ENCODE measurements around the gene AKAP6.

Gene AKAP6

DNA sequence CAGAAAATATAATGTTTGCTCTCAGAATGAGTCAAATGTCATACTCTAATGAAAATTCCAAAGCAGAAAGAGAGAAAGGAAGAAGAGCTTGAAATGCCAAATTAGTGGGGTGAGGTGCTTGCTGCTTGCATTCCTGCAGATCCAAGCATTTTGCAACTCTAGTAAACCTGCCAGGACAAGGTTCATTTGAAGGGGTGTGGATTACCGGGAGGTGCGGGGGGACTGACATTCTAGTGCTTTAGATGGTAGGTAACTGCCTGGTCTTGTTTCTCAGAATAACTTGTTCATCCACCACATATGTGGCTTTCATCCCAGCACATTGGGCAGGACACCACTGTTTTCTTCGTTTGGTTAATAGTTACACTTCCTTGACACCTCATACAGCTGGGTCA lies 144.4 kb downstream of the AKAP6 start:
- Histone ChIP-seq H3K27me3 (replicated peaks) (no peaks in the 10 kb centered on the region), H3K4me3 (ENCODE audit: low read depth, low read length) (no peak overlapping the region), H3K36me3 (replicated peaks) (no peaks in the 10 kb centered on the region), H3K27ac (peak overlapping the region; percentile 81)
- in situ Hi-C loops (cut with HindIII; ENCODE audit: low pct_ligation_motif_present, low sequenced_read_pairs), result no loop called here
- DNase-seq, result no peak
- TF ChIP-seq, protein P1, sequence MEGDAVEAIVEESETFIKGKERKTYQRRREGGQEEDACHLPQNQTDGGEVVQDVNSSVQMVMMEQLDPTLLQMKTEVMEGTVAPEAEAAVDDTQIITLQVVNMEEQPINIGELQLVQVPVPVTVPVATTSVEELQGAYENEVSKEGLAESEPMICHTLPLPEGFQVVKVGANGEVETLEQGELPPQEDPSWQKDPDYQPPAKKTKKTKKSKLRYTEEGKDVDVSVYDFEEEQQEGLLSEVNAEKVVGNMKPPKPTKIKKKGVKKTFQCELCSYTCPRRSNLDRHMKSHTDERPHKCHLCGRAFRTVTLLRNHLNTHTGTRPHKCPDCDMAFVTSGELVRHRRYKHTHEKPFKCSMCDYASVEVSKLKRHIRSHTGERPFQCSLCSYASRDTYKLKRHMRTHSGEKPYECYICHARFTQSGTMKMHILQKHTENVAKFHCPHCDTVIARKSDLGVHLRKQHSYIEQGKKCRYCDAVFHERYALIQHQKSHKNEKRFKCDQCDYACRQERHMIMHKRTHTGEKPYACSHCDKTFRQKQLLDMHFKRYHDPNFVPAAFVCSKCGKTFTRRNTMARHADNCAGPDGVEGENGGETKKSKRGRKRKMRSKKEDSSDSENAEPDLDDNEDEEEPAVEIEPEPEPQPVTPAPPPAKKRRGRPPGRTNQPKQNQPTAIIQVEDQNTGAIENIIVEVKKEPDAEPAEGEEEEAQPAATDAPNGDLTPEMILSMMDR (IDR thresholded peaks at IDR 0.05; ENCODE audit: low read depth, low read length, missing control alignments), result no peak

- Histone ChIP-seq H3K27me3 (replicated peaks) (no peaks in the 10 kb centered on the region), H3K27ac (no peak overlapping the region), H3K36me3 (replicated peaks) (no peaks in the 10 kb centered on the region), H3K4me3 (ENCODE audit: low read depth, low read length) (no peak overlapping the region)
- TF ChIP-seq, protein P1 (IDR thresholded peaks at IDR 0.05; ENCODE audit: low read depth, low read length, missing control alignments), result no peak
- no peak for DNase-seq
- in situ Hi-C loops (cut with HindIII; ENCODE audit: low pct_ligation_motif_present, low sequenced_read_pairs), result no loop called here
Measured at GRCh38 chr14:32474478-32475195, 145.5 kb downstream of the AKAP6 start.

GRCh38 chr14:32476532-32476931 lies 147.4 kb downstream of the AKAP6 start:
- TF ChIP-seq, protein P1 (IDR thresholded peaks at IDR 0.05; ENCODE audit: low read depth, low read length, missing control alignments), result no peak
- H3K27me3 ChIP-seq (replicated peaks), result no peaks in the 10 kb centered on the region
- no peak overlapping the region for H3K27ac ChIP-seq
- no peaks in the 10 kb centered on the region for H3K36me3 ChIP-seq (replicated peaks)
- in situ Hi-C loops (cut with HindIII; ENCODE audit: low pct_ligation_motif_present, low sequenced_read_pairs), result no loop called here
- no peak overlapping the region for H3K4me3 ChIP-seq (ENCODE audit: low read depth, low read length)
- DNase-seq, result no peak

DNA sequence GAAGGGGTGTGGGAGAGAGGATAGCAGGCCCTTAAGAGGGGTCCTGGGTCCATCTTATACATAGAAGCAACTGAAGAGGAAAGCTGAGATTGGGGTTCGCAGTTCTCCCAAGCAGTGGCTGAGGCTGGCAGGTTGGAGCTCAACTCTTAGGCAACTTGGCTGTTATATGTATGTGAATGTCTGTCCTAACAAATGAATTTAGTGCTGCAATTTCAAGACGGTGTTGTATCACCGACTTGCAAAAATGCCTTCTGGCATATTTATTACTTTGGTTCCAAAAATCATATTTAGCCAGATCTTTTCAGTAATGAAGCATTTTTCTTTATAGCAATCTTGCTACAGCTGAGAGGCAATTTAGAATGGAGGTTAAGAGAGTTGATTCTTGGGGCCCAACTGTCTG lies 148.3 kb downstream of the AKAP6 start:
- H3K36me3 ChIP-seq (replicated peaks), result no peaks in the 10 kb centered on the region
- H3K27me3 ChIP-seq (replicated peaks), result no peaks in the 10 kb centered on the region
- H3K4me3 ChIP-seq (ENCODE audit: low read depth, low read length), result no peak overlapping the region
- in situ Hi-C loops (cut with HindIII; ENCODE audit: low pct_ligation_motif_present, low sequenced_read_pairs), result no loop called here
- H3K27ac ChIP-seq, result no peak overlapping the region
- DNase-seq, result no peak
- TF ChIP-seq, protein P1 (IDR thresholded peaks at IDR 0.05; ENCODE audit: low read depth, low read length, missing control alignments), result no peak

- Histone ChIP-seq H3K4me3 (ENCODE audit: low read depth, low read length) (no peak overlapping the region), H3K27me3 (replicated peaks) (no peaks in the 10 kb centered on the region), H3K27ac (no peak overlapping the region), H3K36me3 (replicated peaks) (no peaks in the 10 kb centered on the region)
- in situ Hi-C loops (cut with HindIII; ENCODE audit: low pct_ligation_motif_present, low sequenced_read_pairs), result no loop called here
- no peak for DNase-seq
- TF ChIP-seq, protein P1 (IDR thresholded peaks at IDR 0.05; ENCODE audit: low read depth, low read length, missing control alignments), result no peak
Measured at GRCh38 chr14:32478050-32478449, 149.0 kb downstream of the AKAP6 start.

DNA sequence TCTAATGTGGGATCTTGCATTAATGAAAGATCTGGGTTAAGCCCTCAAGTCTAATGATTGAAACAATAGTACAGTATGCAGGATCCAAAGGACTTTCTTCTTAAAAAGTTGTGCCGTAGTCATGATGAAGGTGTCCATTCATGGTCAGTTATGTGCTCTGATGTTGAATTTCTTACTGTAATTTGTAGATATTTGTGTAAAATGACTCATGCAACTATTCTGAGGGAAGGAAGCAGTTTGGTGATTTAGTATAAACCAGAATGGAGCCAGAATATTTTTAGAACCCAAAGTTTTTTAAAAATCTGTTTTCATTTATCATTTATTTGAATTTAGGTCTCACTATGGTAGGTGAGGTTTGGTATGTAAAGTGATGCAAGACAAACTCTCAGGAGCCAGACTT lies 151.2 kb downstream of the AKAP6 start:
- Histone ChIP-seq H3K36me3 (replicated peaks) (no peaks in the 10 kb centered on the region), H3K27me3 (replicated peaks) (no peaks in the 10 kb centered on the region), H3K4me3 (ENCODE audit: low read depth, low read length) (no peak overlapping the region), H3K27ac (no peak overlapping the region)
- DNase-seq, result no peak
- in situ Hi-C loops (cut with HindIII; ENCODE audit: low pct_ligation_motif_present, low sequenced_read_pairs), result no loop called here
- TF ChIP-seq, protein P1 (IDR thresholded peaks at IDR 0.05; ENCODE audit: low read depth, low read length, missing control alignments), result no peak
